Esophagus squamous epithelium (tissue), 4 donors: ENCODE measurements around the gene BARX1.

Source experiments
- CTCF ChIP-seq, 6 experiments: fragments of 450-650 bp in 4 of 6; fragments of 200-600 bp in 2 of 6; sonication (generic) in 2 of 6; IDR thresholded peaks; one replicate each; pipeline ENCODE4 v1.5.1; 2016 to 2019; ENCODE audit warnings: antibody characterized with exemption in 6 of 6, mild to moderate bottlenecking in 4 of 6, moderate library complexity in 4 of 6
- POLR2A ChIP-seq, 4 donors: fragments of 450-650 bp; IDR thresholded peaks; one replicate each; pipeline ENCODE4 v1.6.1; 2017; ENCODE audit warnings: antibody characterized with exemption in 4 of 4, mild to moderate bottlenecking in 4 of 4, moderate library complexity in 3 of 4

- TF ChIP-seq CTCF (IDR thresholded peaks at IDR 0.05) (no peak), POLR2A (IDR thresholded peaks at IDR 0.05) (no peak)
Measured at GRCh38 chr9:93969328-93969661, 14.1 kb upstream of the BARX1 start.
